ENCODE measurements around the gene EEA1.

DNA sequence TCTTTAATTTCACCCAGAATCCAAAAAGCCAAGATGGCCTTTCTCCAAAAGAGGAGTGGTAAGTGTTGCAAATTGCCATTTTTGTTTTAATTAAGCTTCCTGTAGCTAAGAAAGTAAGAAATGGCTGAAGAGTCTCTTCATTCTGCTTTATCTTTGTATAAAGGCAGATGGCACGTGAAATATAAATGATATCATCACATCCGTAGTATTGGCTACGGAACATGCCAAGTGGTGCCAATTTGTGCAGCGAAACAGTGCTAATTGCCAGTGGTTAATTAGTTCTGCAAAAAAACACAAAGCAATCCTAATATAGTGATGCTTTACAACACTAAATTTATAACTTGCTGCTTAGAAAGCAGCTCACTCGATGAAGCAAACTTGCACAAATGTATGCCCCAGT is 196.9 kb downstream of the EEA1 start:
- no peak for TF ChIP-seq POLR2A (IDR thresholded peaks at IDR 0.05)
- no peak for TF ChIP-seq EP300 (IDR thresholded peaks at IDR 0.05; ENCODE audit: low read depth)

Measured in transverse colon (tissue), 1 donor.